Testis (tissue), 2 donors: Measurements from ENCODE around the gene TCF12.

ENCODE experiments used
- POLR2A ChIP-seq: fragments of 450-650 bp; IDR thresholded peaks from one replicate; pipeline ENCODE4 v1.6.1; 2017; ENCODE audit warnings: antibody characterized with exemption, mild to moderate bottlenecking, moderate library complexity
- TF ChIP-seq, protein P1 (sequence below), 3 experiments: fragments of 450-650 bp in 2 of 3; fragments of 200-600 bp in 1 of 3; sonication (generic) in 1 of 3; IDR thresholded peaks; one replicate each; pipeline ENCODE4 v1.5.1; 2016 to 2019; ENCODE audit warnings: antibody characterized with exemption in 3 of 3, mild to moderate bottlenecking in 2 of 3, moderate library complexity in 1 of 3

- TF ChIP-seq, protein P1, sequence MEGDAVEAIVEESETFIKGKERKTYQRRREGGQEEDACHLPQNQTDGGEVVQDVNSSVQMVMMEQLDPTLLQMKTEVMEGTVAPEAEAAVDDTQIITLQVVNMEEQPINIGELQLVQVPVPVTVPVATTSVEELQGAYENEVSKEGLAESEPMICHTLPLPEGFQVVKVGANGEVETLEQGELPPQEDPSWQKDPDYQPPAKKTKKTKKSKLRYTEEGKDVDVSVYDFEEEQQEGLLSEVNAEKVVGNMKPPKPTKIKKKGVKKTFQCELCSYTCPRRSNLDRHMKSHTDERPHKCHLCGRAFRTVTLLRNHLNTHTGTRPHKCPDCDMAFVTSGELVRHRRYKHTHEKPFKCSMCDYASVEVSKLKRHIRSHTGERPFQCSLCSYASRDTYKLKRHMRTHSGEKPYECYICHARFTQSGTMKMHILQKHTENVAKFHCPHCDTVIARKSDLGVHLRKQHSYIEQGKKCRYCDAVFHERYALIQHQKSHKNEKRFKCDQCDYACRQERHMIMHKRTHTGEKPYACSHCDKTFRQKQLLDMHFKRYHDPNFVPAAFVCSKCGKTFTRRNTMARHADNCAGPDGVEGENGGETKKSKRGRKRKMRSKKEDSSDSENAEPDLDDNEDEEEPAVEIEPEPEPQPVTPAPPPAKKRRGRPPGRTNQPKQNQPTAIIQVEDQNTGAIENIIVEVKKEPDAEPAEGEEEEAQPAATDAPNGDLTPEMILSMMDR (IDR thresholded peaks at IDR 0.05): no peak
- no peak for TF ChIP-seq POLR2A
Observed at GRCh38 chr15:57314221-57314620, 395.8 kb downstream of the TCF12 start.
